ENCODE data around the gene EEF2KMT. TPM values are rescaled to one million over a fixed set of nuclear protein-coding genes. Genes with fewer than 3 reads are reported as not detected.

EEF2KMT gene
- total and polyA plus RNA-seq, 9 of the 15 experiments (the other 6 are each of a cell fraction or from before 2014, with no cell fraction given), result 4.2 to 22.7 (median 12.8) TPM

DNA sequence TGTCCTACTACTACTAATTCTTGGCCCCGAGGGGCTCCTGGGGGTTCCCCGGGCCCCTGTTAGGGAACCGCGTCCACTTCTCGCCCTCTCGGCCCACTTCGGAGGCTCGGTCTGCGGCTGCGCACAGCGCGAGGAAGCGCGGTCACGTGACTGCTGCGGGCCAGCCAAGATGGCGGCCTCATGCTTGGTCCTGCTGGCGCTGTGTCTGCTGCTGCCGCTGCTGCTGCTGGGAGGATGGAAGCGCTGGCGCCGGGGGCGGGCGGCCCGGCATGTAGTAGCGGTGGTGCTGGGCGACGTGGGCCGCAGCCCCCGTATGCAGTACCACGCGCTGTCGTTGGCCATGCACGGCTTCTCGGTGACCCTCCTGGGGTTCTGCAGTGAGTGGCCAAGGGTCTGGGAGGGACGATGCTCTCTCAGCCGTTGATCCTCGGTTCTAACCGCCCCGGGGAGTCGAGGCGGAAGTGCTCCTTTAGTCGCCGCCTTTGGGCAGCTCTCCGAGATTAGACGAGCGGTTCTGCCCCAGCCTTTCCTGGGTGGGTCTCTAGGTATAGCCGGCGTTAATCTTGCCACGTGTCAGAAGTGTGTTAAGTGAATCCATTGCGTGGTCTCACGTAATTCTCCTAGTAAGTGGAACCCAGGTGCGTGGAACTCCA is 25.8 kb downstream of the EEF2KMT start, which contains the start of gene ALG1 (continued):
- TF ChIP-seq ZNF699 (CRISPR knock-in tag; IDR thresholded peaks at IDR 0.05; ENCODE audit: insufficient replicate concordance) (no peak), PYGO2 (tag; IDR thresholded peaks at IDR 0.05) (no peak), YY1 (IDR thresholded peaks at IDR 0.05; ENCODE audit: borderline replicate concordance in 1 of 3, control insufficient read depth in 1 of 3, extremely low read depth in 1 of 3, insufficient read depth in 3 of 3, insufficient read length in 1 of 3, insufficient replicate concordance in 2 of 3, low read depth in 1 of 3, low read length in 2 of 3) (peak; percentile 95 to 99 (median 98)), CBFB (CRISPR knock-in tag; IDR thresholded peaks at IDR 0.05) (0 out of 2 replicates have a peak, but pooled peaks have one; percentile 61), MIER1 (IDR thresholded peaks at IDR 0.05; ENCODE audit: low read depth) (no peak), FOXA1 (IDR thresholded peaks at IDR 0.05; ENCODE audit: borderline replicate concordance) (no peak), ZNF785 (CRISPR knock-in tag; IDR thresholded peaks at IDR 0.05) (no peak), SIN3A (IDR thresholded peaks at IDR 0.05; ENCODE audit: borderline replicate concordance in 2 of 2, control insufficient read depth in 1 of 2, low read depth in 2 of 2, low read length in 2 of 2) (peak; percentile 77 to 98; a peak in 2 of 4 replicates), HSF4 (CRISPR knock-in tag; IDR thresholded peaks at IDR 0.05; ENCODE audit: borderline replicate concordance) (no peak), HNRNPH1 (optimal IDR thresholded peaks at IDR 0.05; ENCODE audit: low read depth, low read length) (no peak), FOXK2 (conservative IDR thresholded peaks at IDR 0.05 in 1 of 2, IDR thresholded peaks at IDR 0.05 in 1 of 2; ENCODE audit: low read depth in 2 of 2) (peak; percentile 40 to 71; a peak in 2 of 4 replicates), SIN3B (IDR thresholded peaks at IDR 0.05; ENCODE audit: low read depth) (peak; percentile 99), PHB2 (IDR thresholded peaks at IDR 0.05; ENCODE audit: low read depth) (no peak), CAMTA2 (CRISPR knock-in tag; conservative IDR thresholded peaks at IDR 0.05) (peak; percentile 71; the same call in 1 of the 2 replicates), KLF13 (tag; IDR thresholded peaks at IDR 0.05; ENCODE audit: borderline replicate concordance, low read depth) (no peak), TAF1 (IDR thresholded peaks at IDR 0.05; ENCODE audit: control insufficient read depth, extremely low read depth, insufficient read depth, low read length, severe bottlenecking) (peak; percentile 91), KAT8 (IDR thresholded peaks at IDR 0.05; ENCODE audit: low read depth) (0 out of 2 replicates have a peak, but pooled peaks have one; percentile 34), MECOM (CRISPR knock-in tag; IDR thresholded peaks at IDR 0.05) (no peak)
- TF ChIP-seq, protein P1, sequence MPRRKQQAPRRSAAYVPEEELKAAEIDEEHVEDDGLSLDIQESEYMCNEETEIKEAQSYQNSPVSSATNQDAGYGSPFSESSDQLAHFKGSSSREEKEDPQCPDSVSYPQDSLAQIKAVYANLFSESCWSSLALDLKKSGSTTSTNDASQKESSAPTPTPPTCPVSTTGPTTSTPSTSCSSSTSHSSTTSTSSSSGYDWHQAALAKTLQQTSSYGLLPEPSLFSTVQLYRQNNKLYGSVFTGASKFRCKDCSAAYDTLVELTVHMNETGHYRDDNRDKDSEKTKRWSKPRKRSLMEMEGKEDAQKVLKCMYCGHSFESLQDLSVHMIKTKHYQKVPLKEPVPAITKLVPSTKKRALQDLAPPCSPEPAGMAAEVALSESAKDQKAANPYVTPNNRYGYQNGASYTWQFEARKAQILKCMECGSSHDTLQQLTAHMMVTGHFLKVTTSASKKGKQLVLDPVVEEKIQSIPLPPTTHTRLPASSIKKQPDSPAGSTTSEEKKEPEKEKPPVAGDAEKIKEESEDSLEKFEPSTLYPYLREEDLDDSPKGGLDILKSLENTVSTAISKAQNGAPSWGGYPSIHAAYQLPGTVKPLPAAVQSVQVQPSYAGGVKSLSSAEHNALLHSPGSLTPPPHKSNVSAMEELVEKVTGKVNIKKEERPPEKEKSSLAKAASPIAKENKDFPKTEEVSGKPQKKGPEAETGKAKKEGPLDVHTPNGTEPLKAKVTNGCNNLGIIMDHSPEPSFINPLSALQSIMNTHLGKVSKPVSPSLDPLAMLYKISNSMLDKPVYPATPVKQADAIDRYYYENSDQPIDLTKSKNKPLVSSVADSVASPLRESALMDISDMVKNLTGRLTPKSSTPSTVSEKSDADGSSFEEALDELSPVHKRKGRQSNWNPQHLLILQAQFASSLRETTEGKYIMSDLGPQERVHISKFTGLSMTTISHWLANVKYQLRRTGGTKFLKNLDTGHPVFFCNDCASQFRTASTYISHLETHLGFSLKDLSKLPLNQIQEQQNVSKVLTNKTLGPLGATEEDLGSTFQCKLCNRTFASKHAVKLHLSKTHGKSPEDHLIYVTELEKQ (CRISPR knock-in tag; IDR thresholded peaks at IDR 0.05), result no peak
- TF ChIP-seq, protein P2, sequence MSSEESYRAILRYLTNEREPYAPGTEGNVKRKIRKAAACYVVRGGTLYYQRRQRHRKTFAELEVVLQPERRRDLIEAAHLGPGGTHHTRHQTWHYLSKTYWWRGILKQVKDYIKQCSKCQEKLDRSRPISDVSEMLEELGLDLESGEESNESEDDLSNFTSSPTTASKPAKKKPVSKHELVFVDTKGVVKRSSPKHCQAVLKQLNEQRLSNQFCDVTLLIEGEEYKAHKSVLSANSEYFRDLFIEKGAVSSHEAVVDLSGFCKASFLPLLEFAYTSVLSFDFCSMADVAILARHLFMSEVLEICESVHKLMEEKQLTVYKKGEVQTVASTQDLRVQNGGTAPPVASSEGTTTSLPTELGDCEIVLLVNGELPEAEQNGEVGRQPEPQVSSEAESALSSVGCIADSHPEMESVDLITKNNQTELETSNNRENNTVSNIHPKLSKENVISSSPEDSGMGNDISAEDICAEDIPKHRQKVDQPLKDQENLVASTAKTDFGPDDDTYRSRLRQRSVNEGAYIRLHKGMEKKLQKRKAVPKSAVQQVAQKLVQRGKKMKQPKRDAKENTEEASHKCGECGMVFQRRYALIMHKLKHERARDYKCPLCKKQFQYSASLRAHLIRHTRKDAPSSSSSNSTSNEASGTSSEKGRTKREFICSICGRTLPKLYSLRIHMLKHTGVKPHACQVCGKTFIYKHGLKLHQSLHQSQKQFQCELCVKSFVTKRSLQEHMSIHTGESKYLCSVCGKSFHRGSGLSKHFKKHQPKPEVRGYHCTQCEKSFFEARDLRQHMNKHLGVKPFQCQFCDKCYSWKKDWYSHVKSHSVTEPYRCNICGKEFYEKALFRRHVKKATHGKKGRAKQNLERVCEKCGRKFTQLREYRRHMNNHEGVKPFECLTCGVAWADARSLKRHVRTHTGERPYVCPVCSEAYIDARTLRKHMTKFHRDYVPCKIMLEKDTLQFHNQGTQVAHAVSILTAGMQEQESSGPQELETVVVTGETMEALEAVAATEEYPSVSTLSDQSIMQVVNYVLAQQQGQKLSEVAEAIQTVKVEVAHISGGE (CRISPR knock-in tag; IDR thresholded peaks at IDR 0.05), result no peak; a peak in 1 of 6 replicates

Data from K562 (cell line).